ENCODE data around the gene ERFL. TPM values are rescaled to one million over a fixed set of nuclear protein-coding genes. Genes with fewer than 3 reads are reported as not detected.

ERFL gene
- total and polyA plus RNA-seq, 8 donors = 0.06 to 0.37 (median 0.22) TPM; not detected in 1

GRCh38 chr19:41912899-41913537 lies 15.2 kb downstream of the ERFL start:
- intact Hi-C loops (cut with DNase I) = no loop called here
- Histone ChIP-seq H3K4me1 (no peaks in the 10 kb centered on the region), H3K36me3 (no peaks in the 10 kb centered on the region), H3K4me3 (no peak overlapping the region), H3K27ac (no peak overlapping the region), H3K9me3 (no peaks in the 10 kb centered on the region), H3K27me3 (peaks cover 0 to 7% (median 0%) of the 10 kb centered on the region in 4 donors)
- FAIRE-seq (no peak), ATAC-seq (peak in 3 of 4 donors; percentile 6 to 17 (median 17)), DNase-seq (peak in 1 of 6 donors; percentile 73)
- TF ChIP-seq CTCF (IDR thresholded peaks at IDR 0.05) = no peak
- 2 to 3% methylated on average over 27 to 51 of the region's 51 CpGs for WGBS, 2 donors

GRCh38 chr19:41911889-41912731 lies 16.1 kb downstream of the ERFL start:
- WGBS, 2 donors = 11 to 17% methylated on average over 25 to 29 of the region's 29 CpGs
- no peak for FAIRE-seq
- Histone ChIP-seq H3K27ac (no peak overlapping the region), H3K4me3 (no peak overlapping the region), H3K27me3 (peaks cover 0 to 7% (median 0%) of the 10 kb centered on the region in 4 donors), H3K4me1 (no peaks in the 10 kb centered on the region), H3K36me3 (no peaks in the 10 kb centered on the region), H3K9me3 (no peaks in the 10 kb centered on the region)
- intact Hi-C loops (cut with DNase I) = no loop called here
- TF ChIP-seq CTCF (IDR thresholded peaks at IDR 0.05) = no peak
- ATAC-seq = no peak
- DNase-seq = peak in 1 of 6 donors; percentile 51

- peak in 1 of 6 donors; percentile 45 for DNase-seq
- peaks cover 0 to 5% (median 0%) of the 10 kb centered on the region in 3 donors for H3K36me3 ChIP-seq
- no peak for TF ChIP-seq CTCF (IDR thresholded peaks at IDR 0.05)
- 43 to 58% methylated on average over 13 of the region's 13 CpGs for WGBS, 2 donors
- H3K27ac ChIP-seq = no peak overlapping the region
- no peaks in the 10 kb centered on the region for H3K4me1 ChIP-seq
- ATAC-seq = no peak
- intact Hi-C loops (cut with DNase I) = no loop called here
- FAIRE-seq = no peak
- H3K27me3 ChIP-seq = peaks cover 0 to 7% (median 0%) of the 10 kb centered on the region in 4 donors
- H3K9me3 ChIP-seq = no peaks in the 10 kb centered on the region
- no peak overlapping the region for H3K4me3 ChIP-seq
Measured at GRCh38 chr19:41910992-41911888, 17.0 kb downstream of the ERFL start.

- no peak for FAIRE-seq
- H3K9me3 ChIP-seq = no peaks in the 10 kb centered on the region
- H3K36me3 ChIP-seq = peaks cover 0 to 5% (median 0%) of the 10 kb centered on the region in 3 donors
- no peak for TF ChIP-seq CTCF (IDR thresholded peaks at IDR 0.05)
- no peak for DNase-seq
- WGBS, 2 donors = 37 to 47% methylated on average over 12 of the region's 12 CpGs
- H3K4me1 ChIP-seq = no peaks in the 10 kb centered on the region
- H3K4me3 ChIP-seq = no peak overlapping the region
- H3K27me3 ChIP-seq = peaks cover 0 to 3% (median 0%) of the 10 kb centered on the region in 4 donors
- ATAC-seq = peak in 1 of 4 donors; percentile 7
- intact Hi-C loops (cut with DNase I) = no loop called here
- no peak overlapping the region for H3K27ac ChIP-seq
Measured at GRCh38 chr19:41910240-41910991, 17.8 kb downstream of the ERFL start.
